Measurements from ENCODE around the gene ATG101. TPM values are rescaled to one million over a fixed set of nuclear protein-coding genes. Genes with fewer than 3 reads are reported as not detected.

The ATG101 gene
- total RNA-seq, 4 donors from 2014 or later = 40.7 to 61.1 (median 48.0) TPM

- Histone ChIP-seq H3K9me3 (no peaks in the 10 kb centered on the region), H3K4me1 (peaks cover 12 to 22% of the 10 kb centered on the region in 2 donors), H3K36me3 (no peaks in the 10 kb centered on the region), H3K4me3 (replicated peaks in 1 of 3) (no peak overlapping the region), H3K27ac (peak overlapping the region; percentile 61 to 88 (median 81)), H3K27me3 (no peaks in the 10 kb centered on the region)
- DNase-seq = no peak
- TF ChIP-seq POLR2A (IDR thresholded peaks at IDR 0.05) (no peak), CTCF (IDR thresholded peaks at IDR 0.05) (no peak)
- 78 to 100% methylated on average over 2 of the region's 2 CpGs for WGBS, 2 donors
- intact Hi-C loops (cut with DNase I) = loop anchor here (10.0 kb wide), 1 partner anchor 101 kb away; no protein-coding TSS in a partner anchor
Measured at GRCh38 chr12:52126050-52126604, 56.3 kb downstream of the ATG101 start.

Other genes with a start within 250 kb of the ATG101 start
- 1 to 10 TPM in 2 of 4 donors, under 1 TPM in 2; 0.45 to 1.6 (median 1.1) TPM for gene FIGNL2, start 221.3 kb upstream of the ATG101 start, total RNA-seq
- gene ANKRD33, start 181.9 kb upstream of the ATG101 start, total RNA-seq = not detected
- 100 to 1,000 TPM in 2 of 4 donors, 10 to 100 TPM in 2; 61.9 to 133 (median 84.2) TPM for gene ACVRL1, start 162.5 kb upstream of the ATG101 start, total RNA-seq
- 10 to 100 TPM; 13.7 to 19.9 (median 19.2) TPM for gene ACVR1B, start 118.3 kb upstream of the ATG101 start, total RNA-seq
- gene TAMALIN, start 63.0 kb upstream of the ATG101 start, total RNA-seq = 10 to 100 TPM in 3 of 4 donors, 1 to 10 TPM in 1; 9.8 to 20.8 (median 14.5) TPM
- gene NR4A1, start 18.5 kb upstream of the ATG101 start, total RNA-seq = 100 to 1,000 TPM in 1 of 4 donors, 10 to 100 TPM in 3; 46.3 to 156 (median 83.5) TPM
- under 1 TPM in 1 of 4 donors, not detected in 3; 0.67 TPM for gene SMIM41, start 9.7 kb downstream of the ATG101 start, total RNA-seq
- gene KRT80, start 122.0 kb downstream of the ATG101 start, total RNA-seq = 1 to 10 TPM in 1 of 4 donors, under 1 TPM in 1, not detected in 2; 0.34 to 1.6 TPM
- gene KRT7, start 163.3 kb downstream of the ATG101 start, total RNA-seq = 100 to 1,000 TPM; 333 to 826 (median 460) TPM
- 1 to 10 TPM in 1 of 4 donors, under 1 TPM in 3; 0.13 to 1.1 (median 0.42) TPM for gene KRT86, start 204.7 kb downstream of the ATG101 start, total RNA-seq
- gene KRT81, start 221.6 kb downstream of the ATG101 start, total RNA-seq = under 1 TPM in 2 of 4 donors, not detected in 2; 0.11 to 0.71 TPM